HK-2 (cell line): ENCODE measurements around the gene CACNG4.
"Not testable (repeated sequence)": the region's sequence is repeated elsewhere in the genome, so short reads cannot be mapped to it uniquely, and the experiment has no call there.

Experiments used
- DNase-seq: peaks from one replicate; pipeline ENCODE4 v3.0.0-alpha.2; 2018; ENCODE audit not compliant: unreplicated experiment

CACNG4 gene

GRCh38 chr17:67018471-67019434 is 54.2 kb downstream of the CACNG4 start:
- DNase-seq = no peak

DNA sequence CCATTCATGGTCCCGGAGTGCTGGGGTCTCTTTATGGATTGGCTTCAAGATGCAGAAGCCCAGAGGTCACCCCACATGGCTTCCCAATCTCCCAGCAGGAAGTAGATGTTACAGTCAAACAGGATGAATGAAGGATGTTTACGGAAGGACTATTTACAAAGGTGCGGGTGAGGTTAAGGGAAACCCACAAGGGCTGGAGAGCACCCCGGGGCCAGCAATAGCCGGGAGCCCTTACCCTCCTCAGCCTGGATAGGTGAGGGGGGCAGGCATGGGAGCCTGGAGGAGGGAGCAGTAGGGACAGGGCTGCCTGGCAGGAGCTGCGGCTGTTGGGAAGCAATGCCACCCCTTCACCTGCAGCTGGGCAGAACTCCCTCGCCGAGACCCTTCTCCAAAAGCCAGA is 55.3 kb downstream of the CACNG4 start:
- DNase-seq = no peak

DNA sequence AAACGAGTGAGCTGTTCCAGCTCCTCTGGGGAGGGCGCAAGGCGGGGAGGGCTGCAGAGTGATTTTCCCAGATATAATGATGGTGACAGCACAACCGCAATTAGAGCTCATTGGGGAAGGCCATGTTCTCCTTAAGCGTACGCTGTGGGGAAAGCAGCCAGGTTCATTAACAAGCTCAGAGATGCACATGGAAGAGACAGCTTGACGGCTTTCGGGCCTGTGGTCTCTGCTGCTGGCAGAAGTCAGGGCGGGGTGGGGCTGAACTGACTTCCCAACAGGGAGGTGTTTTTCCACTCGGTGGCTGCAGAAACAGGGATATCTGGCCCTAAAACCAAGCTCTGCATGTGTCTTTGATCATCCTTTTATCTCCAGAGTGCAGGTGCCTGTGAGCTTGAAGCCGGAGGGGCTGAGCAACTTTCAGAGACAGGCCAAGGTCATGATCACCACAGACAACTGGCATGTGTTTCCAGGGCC is 55.8 kb downstream of the CACNG4 start:
- no peak for DNase-seq

GRCh38 chr17:67021196-67021595 is 56.7 kb downstream of the CACNG4 start:
- DNase-seq = no peak

DNA sequence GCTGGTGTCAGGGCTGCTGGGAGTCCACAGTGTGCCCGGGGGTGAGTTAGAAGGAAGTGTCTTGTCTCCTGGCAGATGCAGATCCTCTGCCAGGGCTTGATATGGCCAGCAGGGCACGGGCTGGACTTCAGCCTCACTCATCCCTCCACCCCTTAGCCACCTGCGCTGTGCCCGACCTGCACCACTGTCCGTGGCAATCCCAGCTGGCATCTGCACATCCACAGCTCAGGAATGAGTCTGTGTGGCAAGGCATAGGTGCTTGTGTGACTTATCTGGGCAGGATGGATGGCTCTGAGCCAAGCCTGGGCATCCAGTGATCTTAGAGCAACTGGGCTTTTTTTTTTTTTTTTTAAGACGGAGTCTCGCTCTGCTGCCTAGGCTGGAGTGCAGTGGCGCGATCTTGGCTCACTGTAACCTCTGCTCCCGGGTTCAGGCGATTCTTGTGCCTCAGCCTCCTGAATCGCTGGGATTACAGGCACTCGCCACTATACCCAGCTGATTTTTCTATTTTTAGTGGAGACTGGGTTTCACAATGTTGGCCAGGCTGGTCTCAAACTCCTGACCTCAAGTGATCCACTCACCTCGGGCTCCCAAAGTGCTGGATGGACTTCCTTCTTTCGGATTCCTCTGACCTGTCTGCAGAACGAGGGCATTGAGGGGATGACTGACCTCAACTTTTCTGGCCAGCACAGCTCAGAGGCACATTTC is 57.4 kb downstream of the CACNG4 start:
- no peak for DNase-seq

DNA sequence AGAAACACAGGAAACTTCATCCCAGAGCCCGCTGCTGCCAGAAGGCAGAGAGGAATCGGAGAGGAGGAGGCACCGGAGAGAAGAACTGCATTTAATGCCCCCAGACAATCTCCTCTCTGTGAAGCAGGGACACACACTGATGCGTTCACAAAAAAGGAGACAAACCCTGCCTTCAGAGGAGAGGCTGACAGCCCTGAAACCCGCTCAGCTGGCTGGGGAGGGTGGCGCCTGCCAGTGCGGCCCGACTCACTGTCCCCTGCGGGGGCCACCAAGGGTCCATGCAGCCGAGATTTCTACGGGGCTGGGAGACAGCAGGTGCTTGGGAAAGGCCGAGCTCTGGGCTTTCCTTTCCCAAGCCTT is 57.9 kb downstream of the CACNG4 start:
- no peak for DNase-seq

- DNase-seq = no peak
These were observed 60.2 kb downstream of the CACNG4 start for GRCh38 chr17:67024736-67025135.

DNA sequence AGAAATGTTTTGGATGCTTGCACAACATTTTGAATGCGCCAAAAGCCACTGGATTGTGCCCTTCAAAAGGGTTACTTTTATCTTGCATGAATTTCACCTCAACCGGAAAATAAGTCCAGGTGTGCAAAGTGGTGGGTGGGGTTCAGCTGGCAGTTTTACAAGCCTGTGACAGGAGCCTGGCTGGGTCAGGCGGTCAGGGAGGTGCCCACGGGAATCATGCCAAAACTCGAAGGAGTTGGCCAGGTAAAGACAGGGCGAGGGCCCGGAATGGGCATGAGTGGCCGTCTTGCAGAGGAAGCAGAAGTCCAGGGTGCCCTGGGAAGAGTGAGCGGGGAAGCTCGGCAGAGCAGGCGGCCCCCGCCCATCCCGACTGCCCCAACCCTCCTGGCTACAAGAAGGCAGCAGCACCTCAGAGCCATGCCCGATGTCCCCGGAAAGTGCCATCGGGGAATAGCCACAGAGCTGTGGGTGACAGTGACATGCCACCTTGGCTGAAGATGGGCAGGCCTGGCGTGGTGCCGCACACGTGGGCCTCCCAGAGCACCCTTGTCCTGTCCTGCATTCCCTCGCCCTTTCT is 60.8 kb downstream of the CACNG4 start:
- DNase-seq = no peak

GRCh38 chr17:67026341-67026740 is 61.8 kb downstream of the CACNG4 start:
- no peak for DNase-seq

DNA sequence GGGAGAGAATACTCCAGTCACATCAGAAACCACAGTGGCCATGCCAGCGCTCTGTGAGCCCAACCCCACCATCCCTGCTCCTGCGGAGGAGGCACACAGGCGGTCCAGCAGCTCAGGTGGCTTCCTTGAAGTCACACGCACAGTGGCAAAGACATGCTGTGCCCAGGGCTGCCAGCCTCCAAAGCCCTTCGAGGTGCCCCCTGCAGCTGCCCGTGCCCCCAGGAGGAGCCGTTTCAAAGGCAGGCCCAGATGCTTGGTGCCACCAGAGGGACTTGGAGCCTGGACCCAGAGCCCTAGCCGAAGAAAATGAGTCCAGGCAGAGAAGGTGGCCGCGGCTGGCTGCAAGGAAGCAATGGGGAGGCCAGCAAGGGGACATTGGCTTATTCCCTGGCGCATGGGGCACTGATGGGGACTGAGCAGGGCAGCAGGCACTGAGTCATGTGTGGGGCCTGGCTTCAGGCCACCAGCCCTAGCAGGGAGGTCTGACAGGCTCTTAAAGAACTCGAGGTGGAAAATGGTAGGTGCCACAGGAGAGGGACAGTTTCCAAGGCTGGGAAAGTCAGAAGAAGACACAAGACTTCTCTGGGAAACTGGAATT is 62.6 kb downstream of the CACNG4 start:
- DNase-seq = no peak

DNA sequence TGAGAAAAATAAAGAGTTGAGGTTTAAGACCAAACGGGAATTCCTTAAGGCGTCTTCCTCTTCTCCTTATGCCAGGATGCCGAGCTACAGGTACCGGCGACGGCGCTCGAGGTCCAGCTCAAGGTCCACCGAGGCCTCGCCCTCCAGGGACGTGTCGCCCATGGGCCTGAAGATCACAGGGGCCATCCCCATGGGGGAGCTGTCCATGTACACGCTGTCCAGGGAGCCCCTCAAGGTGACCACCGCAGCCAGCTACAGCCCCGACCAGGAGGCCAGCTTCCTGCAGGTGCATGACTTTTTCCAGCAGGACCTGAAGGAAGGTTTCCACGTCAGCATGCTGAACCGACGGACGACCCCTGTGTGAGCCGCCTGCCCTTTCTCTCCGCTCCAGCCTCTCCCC is 66.1 kb downstream of the CACNG4 start:
- no peak for DNase-seq

- no peak for DNase-seq
These were observed 67.9 kb downstream of the CACNG4 start for GRCh38 chr17:67032382-67032781.

- no peak for DNase-seq
These were observed 68.5 kb downstream of the CACNG4 start for GRCh38 chr17:67032985-67033384.

GRCh38 chr17:67033613-67034012 is 69.1 kb downstream of the CACNG4 start:
- DNase-seq = no peak

GRCh38 chr17:67035131-67036083 is 70.9 kb downstream of the CACNG4 start:
- no peak for DNase-seq

GRCh38 chr17:67038861-67039365 is 74.4 kb downstream of the CACNG4 start:
- DNase-seq = no peak

DNA sequence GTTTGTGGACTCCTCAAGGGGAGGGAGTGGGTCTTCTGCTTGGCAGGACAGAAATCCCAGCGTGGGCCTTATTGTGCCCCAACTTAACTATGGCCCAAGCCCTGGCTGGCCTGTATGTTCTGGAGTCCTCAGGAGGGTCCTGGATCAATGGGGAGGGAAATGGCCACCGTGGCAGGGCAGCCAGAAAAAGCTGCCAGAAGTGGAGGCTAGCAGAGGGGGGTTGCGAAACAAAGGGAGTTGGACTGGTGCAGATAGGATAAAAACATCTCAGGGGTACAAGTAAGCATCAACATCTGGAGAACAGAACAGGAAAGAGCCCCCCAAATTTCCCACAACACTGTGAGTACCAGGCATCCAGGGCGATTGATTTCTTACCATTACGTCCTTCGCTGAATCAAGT is 76.1 kb downstream of the CACNG4 start:
- DNase-seq = no peak

- not testable (repeated sequence) for DNase-seq
These were observed 76.6 kb downstream of the CACNG4 start for GRCh38 chr17:67041119-67041518.

DNA sequence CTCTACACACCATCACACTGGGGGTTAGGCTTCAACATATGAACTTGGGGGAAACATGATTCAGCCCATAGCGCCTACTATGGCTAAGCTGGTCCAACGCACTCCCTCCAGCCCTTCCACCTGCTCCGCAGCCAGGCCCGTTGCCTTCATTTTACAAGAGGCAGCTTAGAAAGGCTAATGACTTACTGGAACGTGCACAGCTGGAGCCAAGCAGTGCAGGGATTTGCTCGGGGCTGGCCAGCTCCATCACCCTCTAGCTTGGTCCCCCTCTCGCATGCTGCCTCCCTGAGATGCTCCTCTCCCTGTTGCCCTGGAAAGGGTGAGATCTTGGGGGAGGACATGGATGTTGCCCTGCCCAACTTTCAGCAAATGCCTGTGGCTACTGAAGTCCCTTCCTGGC is 77.0 kb downstream of the CACNG4 start:
- DNase-seq = no peak

DNA sequence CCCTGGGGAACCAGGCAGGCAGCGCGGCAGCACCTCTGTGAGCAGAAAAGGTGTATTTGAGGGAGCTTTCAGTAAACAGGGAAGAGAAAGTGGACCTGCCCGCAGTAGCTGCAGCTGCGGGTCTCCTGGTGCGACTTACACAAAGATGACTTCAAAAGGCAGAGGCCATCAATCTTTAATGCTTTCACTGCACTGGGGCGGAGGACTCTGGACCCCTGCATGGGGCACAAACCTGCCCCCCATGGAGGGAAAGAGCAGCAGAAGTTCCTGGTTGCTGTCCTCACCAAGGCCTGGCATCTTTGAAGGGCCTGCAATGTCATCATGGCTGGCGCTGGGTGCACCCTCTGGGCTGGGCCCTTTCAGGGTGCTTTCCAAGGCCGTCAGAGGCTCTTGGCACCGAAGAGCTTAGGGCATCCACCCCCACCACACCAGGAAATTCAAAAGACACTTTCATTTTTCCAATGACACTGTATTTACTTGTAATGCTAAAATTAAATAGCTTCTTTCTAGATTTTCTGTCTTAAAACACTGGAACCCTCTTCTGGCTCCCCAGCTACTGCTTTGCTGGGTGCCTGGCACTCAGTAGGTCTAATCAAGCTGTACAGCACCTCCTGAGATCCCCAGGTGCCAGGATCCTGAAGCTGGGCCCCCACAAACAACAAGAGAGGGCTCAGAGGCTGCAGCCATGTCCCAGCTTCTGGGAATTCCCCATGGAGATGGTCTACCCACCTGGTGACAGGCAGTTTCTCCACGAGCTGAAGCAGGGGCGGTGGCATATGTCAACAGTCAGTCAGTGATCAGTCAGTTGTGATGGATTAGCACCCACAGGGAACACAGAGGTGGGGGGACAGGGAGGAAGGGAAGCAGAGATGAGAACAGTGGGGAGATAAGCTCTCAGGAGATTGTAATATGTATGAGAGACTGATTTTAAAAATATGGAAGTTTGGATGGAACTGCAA is 77.7 kb downstream of the CACNG4 start:
- no peak for DNase-seq
